ENCODE measurements around the gene GUCY2D. TPM values are rescaled to one million over a fixed set of nuclear protein-coding genes. Genes with fewer than 3 reads are reported as not detected.

The GUCY2D gene
- total RNA-seq, 1 experiment from 2014 or later, result 1.7 TPM

DNA sequence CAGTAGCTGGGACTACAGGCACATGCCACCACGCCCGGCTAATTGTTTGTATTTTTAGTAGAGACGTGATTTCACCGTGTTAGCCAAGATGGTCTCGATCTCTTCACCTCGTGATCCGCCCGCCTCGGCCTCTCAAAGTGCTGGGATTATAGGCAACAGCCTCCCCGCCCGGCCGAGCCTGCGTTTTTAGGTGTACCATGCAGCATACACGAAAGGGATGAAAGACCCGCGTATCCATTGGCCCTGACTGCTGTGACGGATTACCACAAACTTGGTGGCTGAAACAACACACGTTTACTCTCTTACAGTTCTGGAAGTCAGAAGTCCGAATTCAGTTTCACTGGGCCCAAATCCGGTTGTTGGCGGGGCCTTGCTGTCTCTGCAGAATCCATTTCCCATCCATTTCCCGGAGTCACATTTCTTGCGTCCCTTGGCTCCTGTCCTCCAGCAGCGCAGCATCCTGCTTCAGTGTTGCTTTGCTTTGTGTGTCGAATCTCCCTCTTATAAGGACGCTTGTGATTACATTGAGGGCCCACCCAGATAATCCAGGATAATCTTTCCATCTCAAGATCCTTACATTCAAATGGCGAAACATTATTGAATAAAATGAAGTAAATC lies 8.3 kb upstream of the GUCY2D start:
- Histone ChIP-seq H3K9me3 (no peaks in the 10 kb centered on the region), H3K4me1 (no peaks in the 10 kb centered on the region), H3K27me3 (replicated peaks; ENCODE audit: control insufficient read depth, insufficient read depth, low read length) (no peaks in the 10 kb centered on the region), H3K4me3 (ENCODE audit: low read depth, low read length) (no peak overlapping the region), H3K36me3 (ENCODE audit: control insufficient read depth, insufficient read depth, low read length) (no peaks in the 10 kb centered on the region)
- CTCF ChIA-PET, result interaction anchor here (1.7 kb wide), 1 partner anchor 66 kb away, joined by 4 read pairs; no protein-coding TSS in a partner anchor
- no peak for DNase-seq
- no peaks in the 10 kb centered on the region for H3K9me3 Mint-ChIP-seq (ENCODE audit: unreplicated experiment)
- H3K4me1 Mint-ChIP-seq (ENCODE audit: low read depth, unreplicated experiment), result no peaks in the 10 kb centered on the region
- no peaks in the 10 kb centered on the region for H3K36me3 Mint-ChIP-seq (ENCODE audit: insufficient read depth, unreplicated experiment)
- H3K4me3 Mint-ChIP-seq (ENCODE audit: unreplicated experiment), result no peak overlapping the region
- no peak overlapping the region for H3K27ac Mint-ChIP-seq (ENCODE audit: unreplicated experiment)
- no TSS peak for BruUV-seq (replicated peaks)
- TF ChIP-seq, protein P1, sequence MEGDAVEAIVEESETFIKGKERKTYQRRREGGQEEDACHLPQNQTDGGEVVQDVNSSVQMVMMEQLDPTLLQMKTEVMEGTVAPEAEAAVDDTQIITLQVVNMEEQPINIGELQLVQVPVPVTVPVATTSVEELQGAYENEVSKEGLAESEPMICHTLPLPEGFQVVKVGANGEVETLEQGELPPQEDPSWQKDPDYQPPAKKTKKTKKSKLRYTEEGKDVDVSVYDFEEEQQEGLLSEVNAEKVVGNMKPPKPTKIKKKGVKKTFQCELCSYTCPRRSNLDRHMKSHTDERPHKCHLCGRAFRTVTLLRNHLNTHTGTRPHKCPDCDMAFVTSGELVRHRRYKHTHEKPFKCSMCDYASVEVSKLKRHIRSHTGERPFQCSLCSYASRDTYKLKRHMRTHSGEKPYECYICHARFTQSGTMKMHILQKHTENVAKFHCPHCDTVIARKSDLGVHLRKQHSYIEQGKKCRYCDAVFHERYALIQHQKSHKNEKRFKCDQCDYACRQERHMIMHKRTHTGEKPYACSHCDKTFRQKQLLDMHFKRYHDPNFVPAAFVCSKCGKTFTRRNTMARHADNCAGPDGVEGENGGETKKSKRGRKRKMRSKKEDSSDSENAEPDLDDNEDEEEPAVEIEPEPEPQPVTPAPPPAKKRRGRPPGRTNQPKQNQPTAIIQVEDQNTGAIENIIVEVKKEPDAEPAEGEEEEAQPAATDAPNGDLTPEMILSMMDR (IDR thresholded peaks at IDR 0.05; ENCODE audit: insufficient read depth in 1 of 2, low read depth in 1 of 2, low read length in 1 of 2, severe bottlenecking in 1 of 2, unreplicated experiment in 1 of 2), result no peak
- POLR2A ChIA-PET, result no interaction called here
- H3K27me3 Mint-ChIP-seq (ENCODE audit: insufficient read depth, unreplicated experiment), result no peaks in the 10 kb centered on the region
- intact Hi-C loops (cut with micrococcal nuclease; ENCODE audit: unreplicated experiment), result loop anchor here (5.0 kb wide), 1 partner anchor 62 kb away; the partner anchor contains the start of genes CNTROB and TRAPPC1

DNA sequence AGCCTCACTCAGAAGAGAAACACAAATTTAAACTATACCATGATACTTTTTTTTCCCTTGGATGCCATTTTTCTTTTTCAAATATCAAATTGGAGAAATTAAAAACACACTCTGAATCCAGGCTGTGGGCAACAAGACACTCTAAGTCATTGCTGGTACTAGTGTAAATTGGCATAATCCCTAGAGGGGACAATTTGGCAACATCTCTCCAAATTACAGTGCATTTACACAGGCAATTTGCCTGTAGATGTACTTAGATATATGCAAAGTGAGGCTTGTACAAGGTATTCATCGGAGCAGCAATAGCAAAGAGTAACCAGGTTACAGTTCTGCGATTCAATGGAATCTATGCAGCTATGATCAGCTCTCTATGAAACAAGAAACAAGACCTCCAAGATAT lies 6.7 kb upstream of the GUCY2D start:
- ChIA-PET CTCF (interaction anchor here (0.6 kb wide), 1 partner anchor 152 kb away, joined by 5 read pairs; no protein-coding TSS in a partner anchor), POLR2A (no interaction called here)
- Histone ChIP-seq H3K27me3 (replicated peaks; ENCODE audit: control insufficient read depth, insufficient read depth, low read length) (no peaks in the 10 kb centered on the region), H3K9me3 (no peaks in the 10 kb centered on the region), H3K4me3 (ENCODE audit: low read depth, low read length) (no peak overlapping the region), H3K36me3 (ENCODE audit: control insufficient read depth, insufficient read depth, low read length) (no peaks in the 10 kb centered on the region), H3K4me1 (no peaks in the 10 kb centered on the region)
- no peak for DNase-seq
- H3K4me3 Mint-ChIP-seq (ENCODE audit: unreplicated experiment), result no peak overlapping the region
- no peak overlapping the region for H3K27ac Mint-ChIP-seq (ENCODE audit: unreplicated experiment)
- H3K4me1 Mint-ChIP-seq (ENCODE audit: low read depth, unreplicated experiment), result no peaks in the 10 kb centered on the region
- intact Hi-C loops (cut with micrococcal nuclease; ENCODE audit: unreplicated experiment), result no loop called here
- H3K9me3 Mint-ChIP-seq (ENCODE audit: unreplicated experiment), result no peaks in the 10 kb centered on the region
- H3K27me3 Mint-ChIP-seq (ENCODE audit: insufficient read depth, unreplicated experiment), result no peaks in the 10 kb centered on the region
- H3K36me3 Mint-ChIP-seq (ENCODE audit: insufficient read depth, unreplicated experiment), result no peaks in the 10 kb centered on the region
- TF ChIP-seq, protein P1 (IDR thresholded peaks at IDR 0.05; ENCODE audit: insufficient read depth in 1 of 2, low read depth in 1 of 2, low read length in 1 of 2, severe bottlenecking in 1 of 2, unreplicated experiment in 1 of 2), result no peak
- no TSS peak for BruUV-seq (replicated peaks)

DNA sequence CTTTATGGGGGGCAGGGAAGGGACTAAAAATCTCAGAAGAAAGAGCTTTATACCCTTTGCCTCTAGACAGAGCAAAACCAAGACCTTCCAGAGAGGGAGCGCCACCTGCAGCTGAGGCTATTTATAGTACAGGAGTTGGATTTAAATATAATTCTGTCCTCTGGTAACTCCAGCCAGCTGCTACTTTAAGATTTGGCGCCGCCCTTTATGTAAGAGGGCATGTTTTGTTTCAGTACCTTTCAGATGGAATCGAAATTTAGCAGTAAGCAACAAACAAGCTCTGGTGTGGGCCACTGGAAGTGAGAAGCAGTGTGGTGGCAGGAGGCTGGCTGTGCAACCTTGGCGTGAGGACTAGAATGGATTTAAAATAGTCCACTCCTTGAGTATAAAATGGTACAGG lies 5.2 kb upstream of the GUCY2D start:
- ChIA-PET CTCF (interaction anchor here (0.9 to 1.2 kb wide), 2 partner anchors 44 to 253 kb away, joined by 3 to 4 read pairs; no protein-coding TSS in a partner anchor), POLR2A (no interaction called here)
- no peaks in the 10 kb centered on the region for H3K4me1 Mint-ChIP-seq (ENCODE audit: low read depth, unreplicated experiment)
- H3K27ac Mint-ChIP-seq (ENCODE audit: unreplicated experiment), result no peak overlapping the region
- H3K27me3 ChIP-seq (replicated peaks; ENCODE audit: control insufficient read depth, insufficient read depth, low read length), result no peaks in the 10 kb centered on the region
- intact Hi-C loops (cut with micrococcal nuclease; ENCODE audit: unreplicated experiment), result no loop called here
- H3K4me3 Mint-ChIP-seq (ENCODE audit: unreplicated experiment), result no peak overlapping the region
- no peaks in the 10 kb centered on the region for H3K4me1 ChIP-seq
- TF ChIP-seq, protein P1 (IDR thresholded peaks at IDR 0.05; ENCODE audit: insufficient read depth in 1 of 2, low read depth in 1 of 2, low read length in 1 of 2, severe bottlenecking in 1 of 2, unreplicated experiment in 1 of 2), result peak in 1 of 2 experiments; percentile 28
- BruUV-seq (replicated peaks), result no TSS peak
- no peaks in the 10 kb centered on the region for H3K9me3 ChIP-seq
- DNase-seq, result peak in 1 of 2 experiments; percentile 24
- peaks cover 3% of the 10 kb centered on the region for H3K27me3 Mint-ChIP-seq (ENCODE audit: insufficient read depth, unreplicated experiment)
- no peaks in the 10 kb centered on the region for H3K36me3 ChIP-seq (ENCODE audit: control insufficient read depth, insufficient read depth, low read length)
- no peaks in the 10 kb centered on the region for H3K36me3 Mint-ChIP-seq (ENCODE audit: insufficient read depth, unreplicated experiment)
- no peak overlapping the region for H3K4me3 ChIP-seq (ENCODE audit: low read depth, low read length)
- no peaks in the 10 kb centered on the region for H3K9me3 Mint-ChIP-seq (ENCODE audit: unreplicated experiment)

Measured in Caco-2 (cell line).